ENCODE measurements around the gene SIM2. TPM values are rescaled to one million over a fixed set of nuclear protein-coding genes. Genes with fewer than 3 reads are reported as not detected.
A peak's percentile ranks its signal among the peaks of the same experiment; 100 is the strongest.

The SIM2 gene
- total RNA-seq, 4 donors from 2014 or later = not detected

GRCh38 chr21:36658926-36659325 is 40.0 kb upstream of the SIM2 start:
- no peaks in the 10 kb centered on the region for H3K36me3 ChIP-seq
- TF ChIP-seq CTCF (IDR thresholded peaks at IDR 0.05) (no peak), POLR2A (IDR thresholded peaks at IDR 0.05) (no peak)
- no peaks in the 10 kb centered on the region for H3K9me3 ChIP-seq
- no peak overlapping the region for H3K4me3 ChIP-seq
- no peak for DNase-seq
- H3K27ac ChIP-seq = no peak overlapping the region
- H3K27me3 ChIP-seq = peaks cover 0 to 4% of the 10 kb centered on the region in 2 donors
- no peaks in the 10 kb centered on the region for H3K4me1 ChIP-seq

GRCh38 chr21:36661511-36662309 is 37.2 kb upstream of the SIM2 start:
- peak in 4 of 6 experiments; percentile 15 to 51 (median 46) for TF ChIP-seq CTCF (IDR thresholded peaks at IDR 0.05)
- TF ChIP-seq POLR2A (IDR thresholded peaks at IDR 0.05) = no peak
- Histone ChIP-seq H3K9me3 (no peaks in the 10 kb centered on the region), H3K4me1 (no peaks in the 10 kb centered on the region), H3K4me3 (no peak overlapping the region), H3K27ac (no peak overlapping the region), H3K27me3 (peaks cover 0 to 4% of the 10 kb centered on the region in 2 donors), H3K36me3 (no peaks in the 10 kb centered on the region)
- no peak for DNase-seq

GRCh38 chr21:36663033-36663855 is 35.7 kb upstream of the SIM2 start:
- TF ChIP-seq POLR2A (IDR thresholded peaks at IDR 0.05) = no peak
- no peak for TF ChIP-seq CTCF (IDR thresholded peaks at IDR 0.05)
- H3K36me3 ChIP-seq = no peaks in the 10 kb centered on the region
- no peaks in the 10 kb centered on the region for H3K4me1 ChIP-seq
- DNase-seq = no peak
- no peak overlapping the region for H3K4me3 ChIP-seq
- no peaks in the 10 kb centered on the region for H3K9me3 ChIP-seq
- H3K27me3 ChIP-seq = peaks cover 0 to 4% of the 10 kb centered on the region in 2 donors
- H3K27ac ChIP-seq = no peak overlapping the region

DNA sequence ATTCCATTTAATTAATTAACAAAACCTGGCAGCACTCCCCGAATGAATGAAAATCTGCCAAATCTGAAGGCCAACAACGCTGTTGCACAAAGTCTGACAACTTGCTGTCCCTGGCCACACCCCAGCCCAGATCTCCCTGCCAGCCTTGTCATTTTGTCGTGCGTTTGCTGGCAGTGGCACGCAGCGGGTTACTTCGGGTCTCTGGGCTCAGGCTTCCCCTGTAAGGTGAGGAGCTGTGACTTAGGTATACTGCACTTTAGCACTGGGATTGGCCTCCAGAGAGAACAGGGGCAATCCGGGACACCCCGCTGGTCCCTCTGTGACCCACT is 34.3 kb upstream of the SIM2 start:
- TF ChIP-seq CTCF (IDR thresholded peaks at IDR 0.05) (no peak), POLR2A (IDR thresholded peaks at IDR 0.05) (no peak)
- Histone ChIP-seq H3K36me3 (no peaks in the 10 kb centered on the region), H3K4me3 (no peak overlapping the region), H3K9me3 (no peaks in the 10 kb centered on the region), H3K4me1 (no peaks in the 10 kb centered on the region), H3K27ac (no peak overlapping the region), H3K27me3 (peaks cover 0 to 4% of the 10 kb centered on the region in 2 donors)
- DNase-seq = no peak

GRCh38 chr21:36665806-36666205 is 33.1 kb upstream of the SIM2 start:
- H3K27ac ChIP-seq = no peak overlapping the region
- DNase-seq = no peak
- no peaks in the 10 kb centered on the region for H3K9me3 ChIP-seq
- H3K4me1 ChIP-seq = no peaks in the 10 kb centered on the region
- no peak for TF ChIP-seq CTCF (IDR thresholded peaks at IDR 0.05)
- no peak for TF ChIP-seq POLR2A (IDR thresholded peaks at IDR 0.05)
- peaks cover 0 to 4% of the 10 kb centered on the region in 2 donors for H3K27me3 ChIP-seq
- H3K4me3 ChIP-seq = no peak overlapping the region
- no peaks in the 10 kb centered on the region for H3K36me3 ChIP-seq
